HG02970 (cell line): Measurements from ENCODE around the gene PAMR1.

Experiments used
- ATAC-seq: cut with Tn5 transposase; IDR thresholded peaks from one replicate; pipeline ENCODE4 v1.9.1; 2021; ENCODE audit warnings: mild to moderate bottlenecking, moderate library complexity, moderate number of reproducible peaks; ENCODE audit not compliant: unreplicated experiment, low FRiP score

The PAMR1 gene

DNA sequence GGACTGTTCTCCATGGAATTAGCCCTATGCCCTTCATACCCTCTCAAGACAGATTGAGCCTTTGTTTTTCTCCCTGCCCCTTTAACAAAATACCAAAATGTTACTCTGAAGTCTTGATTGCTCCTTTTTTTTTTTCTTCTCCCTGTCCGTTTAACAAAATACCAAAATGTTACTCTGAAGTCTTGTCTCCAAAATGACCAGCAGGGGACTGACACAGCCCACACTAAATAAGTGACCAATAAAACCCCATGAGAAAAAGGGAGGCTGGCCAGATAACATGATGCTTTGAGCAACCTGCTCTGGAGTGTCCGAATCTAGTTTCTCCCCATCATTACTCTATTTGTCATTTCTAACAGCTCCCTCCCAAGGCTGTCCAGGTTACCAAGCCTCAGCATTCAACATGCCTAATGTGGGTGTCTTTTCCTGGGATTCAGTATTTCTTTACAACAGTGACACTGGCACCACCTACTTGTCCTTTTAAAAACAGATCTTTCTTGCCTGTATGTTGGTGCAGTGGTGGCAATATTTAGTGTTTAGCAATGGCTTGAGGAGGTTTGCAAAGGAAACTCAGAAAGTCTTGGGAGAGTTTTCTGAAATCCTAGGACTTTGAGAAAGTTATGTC, 63.4 kb downstream of the PAMR1 start:
- no peak for ATAC-seq

GRCh38 chr11:35459489-35459888, 65.9 kb downstream of the PAMR1 start:
- ATAC-seq: no peak

DNA sequence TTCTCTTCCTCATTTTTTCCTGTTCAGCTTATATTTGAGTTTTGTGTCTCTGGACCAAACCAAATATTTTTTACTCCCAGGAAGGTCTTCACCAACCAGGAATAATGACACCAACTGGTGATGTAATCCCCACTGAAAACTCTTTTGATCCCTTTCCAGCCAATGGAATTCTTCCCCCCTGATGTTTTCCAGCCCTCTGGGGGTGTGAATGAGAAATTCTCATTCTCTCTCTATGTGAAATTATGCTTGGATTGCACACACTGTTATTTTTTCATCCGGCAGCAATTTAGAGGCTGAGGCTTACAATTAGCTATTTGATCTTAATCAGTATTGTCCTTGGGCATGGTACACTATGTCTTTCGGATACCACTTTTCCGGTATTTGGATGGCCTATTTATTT, 66.6 kb downstream of the PAMR1 start:
- ATAC-seq: no peak

DNA sequence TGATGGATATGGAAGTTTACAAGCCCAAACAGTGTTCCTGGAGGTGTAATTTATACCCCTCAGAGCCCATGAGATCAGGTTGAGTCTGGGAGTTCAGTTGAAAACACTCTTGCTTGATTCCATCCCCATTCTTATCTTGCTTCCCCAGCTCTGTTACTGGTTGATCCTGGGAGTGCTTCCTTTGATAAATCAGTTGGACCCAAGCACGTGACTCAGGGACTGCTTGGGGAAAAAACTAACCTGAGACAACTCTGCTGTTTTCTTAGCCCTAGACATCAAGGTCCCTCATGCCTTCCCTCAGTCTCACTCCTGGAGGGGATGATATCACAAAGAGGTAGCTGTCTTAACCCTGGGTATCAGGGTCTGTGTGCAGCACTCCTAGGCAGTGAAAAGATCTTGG, 71.1 kb downstream of the PAMR1 start:
- no peak for ATAC-seq

DNA sequence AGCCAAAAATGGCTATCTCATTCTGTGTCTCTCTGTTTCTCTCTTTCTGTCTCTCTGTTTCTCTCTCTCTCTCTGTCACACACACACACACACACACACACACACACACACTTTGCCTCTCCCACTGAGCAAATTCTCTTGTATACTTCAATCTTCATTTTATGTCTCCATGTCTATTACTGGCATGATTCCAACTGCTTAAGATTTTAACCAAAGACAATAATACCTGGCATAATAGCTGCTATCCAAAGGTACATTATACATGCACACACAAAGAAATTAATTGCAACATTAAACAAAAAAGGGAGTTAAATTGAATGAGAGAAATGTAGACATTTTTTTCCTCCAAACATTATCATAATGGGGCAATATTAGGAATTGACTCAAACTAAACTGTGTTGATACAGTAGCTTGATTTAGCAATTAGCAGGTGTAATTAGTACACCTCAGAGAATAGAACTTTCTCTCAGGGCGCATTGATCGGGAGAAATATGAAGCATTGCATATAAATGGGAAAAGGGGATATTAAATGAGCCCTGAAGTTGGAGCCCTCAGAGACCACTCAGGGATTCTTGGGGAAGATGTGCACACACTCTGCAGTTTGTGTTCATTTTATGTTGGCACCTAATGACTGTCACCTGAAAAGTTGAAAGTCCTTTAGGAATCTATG, 88.7 kb downstream of the PAMR1 start:
- no peak for ATAC-seq

- no peak for ATAC-seq
Observed at GRCh38 chr11:35433588-35433987, 91.8 kb downstream of the PAMR1 start.

DNA sequence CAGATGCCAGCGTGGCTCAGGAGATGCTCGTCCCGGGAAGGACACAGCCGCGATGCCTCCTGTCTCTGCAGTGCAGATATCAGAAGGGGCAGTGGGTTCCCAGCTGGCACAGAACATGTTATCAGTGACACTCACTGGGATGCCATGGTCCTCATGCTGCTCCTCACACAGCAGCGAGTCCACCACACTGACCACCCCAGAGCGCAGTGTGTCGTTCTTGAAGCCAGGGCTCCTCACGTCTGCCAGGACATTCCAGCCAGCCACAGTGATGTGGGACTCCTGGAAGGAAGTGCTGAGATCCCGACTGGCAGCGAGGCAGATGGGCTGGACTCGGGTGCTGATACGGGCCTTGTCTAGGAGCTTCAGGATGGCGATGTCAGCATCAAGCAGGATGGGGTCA, 93.0 kb downstream of the PAMR1 start:
- ATAC-seq: no peak

GRCh38 chr11:35427071-35427470, 98.3 kb downstream of the PAMR1 start:
- no peak for ATAC-seq

DNA sequence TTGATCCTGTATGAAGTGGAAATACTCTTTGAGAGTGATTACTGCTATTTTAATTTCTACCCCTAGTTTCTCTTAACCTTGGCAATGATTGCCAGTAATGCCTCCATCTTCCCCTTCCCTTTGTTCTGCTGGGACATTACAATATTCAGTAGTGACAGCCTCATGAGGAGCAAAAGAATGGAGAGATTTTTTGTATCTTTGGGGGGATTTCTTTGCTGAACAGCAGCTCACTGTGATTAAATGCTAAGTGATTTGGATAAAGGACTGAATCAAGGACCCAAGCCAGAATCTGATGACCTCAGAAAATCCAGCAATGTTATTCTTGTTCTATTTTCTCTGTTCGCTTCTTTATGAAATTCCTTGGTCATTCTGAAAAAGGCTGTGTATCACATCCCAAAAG, 99.1 kb downstream of the PAMR1 start:
- ATAC-seq: no peak

DNA sequence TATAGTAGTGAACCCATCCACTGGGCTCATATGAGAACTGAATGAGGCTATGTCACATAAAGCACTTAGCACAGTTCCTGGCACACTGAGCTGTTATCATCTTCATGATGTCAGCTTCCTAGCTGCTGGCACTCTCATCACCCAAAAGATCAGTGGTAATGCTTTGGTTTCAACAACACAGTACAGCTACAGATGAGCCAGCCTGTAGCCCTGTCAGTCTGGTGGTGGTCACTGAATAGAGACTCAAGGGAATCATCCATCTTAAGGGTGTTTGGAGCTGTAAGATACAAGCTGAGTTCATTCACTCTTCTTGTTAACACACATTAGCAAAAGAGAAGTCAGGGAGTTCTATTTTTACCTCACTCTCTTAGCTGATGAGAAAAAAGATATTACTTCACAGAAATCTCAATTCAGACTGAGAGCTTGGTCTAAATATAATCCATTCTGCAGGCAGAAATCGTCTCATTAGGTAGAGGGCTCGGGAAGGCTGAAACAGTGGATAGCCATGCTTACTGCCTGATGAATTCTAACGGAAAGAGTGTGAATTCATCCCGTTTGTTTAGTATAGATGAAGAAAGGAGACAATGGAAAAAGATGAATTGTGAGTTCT, 99.7 kb downstream of the PAMR1 start:
- no peak for ATAC-seq

GRCh38 chr11:35424157-35424940, 101.1 kb downstream of the PAMR1 start:
- ATAC-seq: no peak

- no peak for ATAC-seq
Observed at GRCh38 chr11:35420371-35420770, 105.0 kb downstream of the PAMR1 start.

DNA sequence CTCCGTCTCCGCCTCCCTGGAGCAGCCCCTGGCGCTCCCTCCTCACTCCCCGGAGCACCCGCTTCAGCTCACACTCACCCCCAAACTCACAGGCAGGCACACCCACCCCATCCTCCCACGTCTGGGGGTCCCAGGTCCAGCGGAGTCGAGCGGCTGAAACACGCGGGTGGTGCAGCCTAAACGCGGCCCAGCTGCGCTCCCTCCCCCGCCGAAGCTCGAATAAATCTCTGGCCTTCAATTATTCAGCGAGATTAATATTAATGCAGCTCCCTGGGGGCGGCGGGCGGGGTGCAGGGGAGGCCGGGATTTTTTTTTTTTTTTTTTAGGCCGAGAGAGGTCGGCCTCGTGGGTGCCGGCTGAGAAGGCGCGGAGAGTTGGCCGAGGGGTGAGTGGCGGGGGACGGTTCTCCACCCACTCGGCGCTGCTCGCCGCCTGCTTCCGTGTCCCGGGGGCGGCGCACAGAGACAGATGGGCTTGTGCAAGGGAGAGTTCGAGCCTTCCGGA, 105.5 kb downstream of the PAMR1 start:
- ATAC-seq: no peak

DNA sequence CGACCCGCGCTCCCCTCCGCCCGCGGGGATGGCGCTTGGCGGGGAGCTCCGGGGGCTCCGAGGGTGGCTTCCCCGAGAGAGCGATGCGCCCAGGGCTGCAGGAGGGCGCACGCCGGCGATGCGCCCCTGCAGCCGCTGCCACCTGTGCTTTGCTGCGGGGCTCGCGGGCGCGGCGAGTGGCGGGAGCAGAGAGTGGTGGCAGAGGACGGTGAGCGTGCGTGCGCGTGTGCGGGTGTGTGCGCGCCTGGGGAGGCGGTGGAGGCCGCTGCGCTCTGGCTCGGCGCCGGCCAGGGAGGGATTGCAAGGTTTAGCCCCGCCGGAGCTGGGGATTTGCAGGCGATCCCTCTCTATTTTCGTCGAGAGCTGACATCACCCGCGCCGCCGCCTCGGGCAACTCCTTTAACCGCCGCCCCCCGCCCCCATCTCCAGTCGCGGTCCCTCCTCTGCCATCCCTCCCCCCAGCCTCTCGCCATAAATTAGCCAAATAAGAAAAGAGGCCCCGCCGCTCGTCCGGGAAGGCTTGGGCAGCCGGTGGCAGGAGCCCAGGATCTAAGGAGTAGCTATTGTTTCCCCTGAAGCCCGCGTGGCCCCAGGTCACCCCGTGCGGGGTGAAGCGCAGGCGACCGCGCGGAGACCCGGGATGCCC, 106.1 kb downstream of the PAMR1 start, which contains the start of gene SLC1A2:
Gene SLC1A2, minus strand, starts transcription at position 375 of the 646 bp plus-strand sequence. CDS start 592 bp downstream, outside the sequence.
- ATAC-seq: no peak

GRCh38 chr11:35418282-35419183, 106.9 kb downstream of the PAMR1 start:
- no peak for ATAC-seq

DNA sequence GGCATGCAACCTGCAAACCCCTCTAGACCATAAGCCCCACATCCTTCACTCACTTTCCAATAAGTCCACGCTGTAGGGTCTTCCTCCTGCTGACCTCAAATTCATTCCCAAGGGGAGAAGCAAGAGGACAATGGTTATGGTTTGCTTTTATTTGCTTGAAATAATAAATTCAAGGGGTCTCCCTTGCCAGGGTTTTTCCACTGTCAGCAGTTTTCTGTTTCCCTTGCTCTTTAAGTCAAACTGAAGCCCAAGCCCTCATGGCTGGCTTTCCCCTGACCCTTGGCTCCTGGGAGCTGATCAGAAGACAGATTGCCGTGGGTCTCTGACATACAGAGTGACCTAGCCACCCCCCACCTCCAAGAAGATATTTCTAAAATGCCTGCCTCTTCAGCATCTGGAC, 109.9 kb downstream of the PAMR1 start:
- no peak for ATAC-seq

GRCh38 chr11:35414776-35415175, 110.6 kb downstream of the PAMR1 start:
- no peak for ATAC-seq

- ATAC-seq: no peak
Observed at GRCh38 chr11:35414311-35414710, 111.1 kb downstream of the PAMR1 start.

- no peak for ATAC-seq
Observed at GRCh38 chr11:35413598-35413997, 111.8 kb downstream of the PAMR1 start.
